Nucleus accumbens (tissue), 56 donors: Measurements from ENCODE around the gene PTPN2.
A peak's percentile ranks its signal among the peaks of the same experiment; 100 is the strongest.
"Not testable (repeated sequence)": the region's sequence is repeated elsewhere in the genome, so short reads cannot be mapped to it uniquely, and the experiment has no call there.

Source experiments
- DNase-seq, 56 donors: peaks; one replicate each; lab custom pipeline; 2025; lab: John Stamatoyannopoulos, UW

Gene PTPN2

GRCh38 chr18:12883684-12884405, at the start of gene PTPN2:
Gene PTPN2 (minus strand): TSS chr18:12884237. CDS start chr18:12884141, 96 bp downstream.
- peak; percentile 16 to 97 (median 88) for DNase-seq

- DNase-seq = no peak
These were observed 49.3 kb upstream of the PTPN2 start for GRCh38 chr18:12933327-12933726.

GRCh38 chr18:12930908-12931307, 46.9 kb upstream of the PTPN2 start:
- DNase-seq = no peak

- no peak for DNase-seq
These were observed 46.3 kb upstream of the PTPN2 start for GRCh38 chr18:12930376-12930775.

GRCh38 chr18:12929477-12930083, 45.5 kb upstream of the PTPN2 start:
- DNase-seq = no peak

- DNase-seq = no peak
These were observed 44.6 kb upstream of the PTPN2 start for GRCh38 chr18:12928641-12929040.

- no peak for DNase-seq
These were observed 44.2 kb upstream of the PTPN2 start for GRCh38 chr18:12928206-12928605.

GRCh38 chr18:12924616-12925015, 40.6 kb upstream of the PTPN2 start:
- no peak for DNase-seq

GRCh38 chr18:12922266-12922665, 38.2 kb upstream of the PTPN2 start:
- no peak for DNase-seq

- DNase-seq = no peak
These were observed 37.1 kb upstream of the PTPN2 start for GRCh38 chr18:12921178-12921577.

GRCh38 chr18:12911929-12912703, 28.1 kb upstream of the PTPN2 start:
- no peak for DNase-seq

GRCh38 chr18:12911025-12911928, 27.2 kb upstream of the PTPN2 start:
- peak in 5 of 56 donors; percentile 5 to 32 (median 7) for DNase-seq

GRCh38 chr18:12908706-12909105, 24.7 kb upstream of the PTPN2 start:
- no peak for DNase-seq

GRCh38 chr18:12907258-12907925, 23.4 kb upstream of the PTPN2 start:
- DNase-seq = no peak

GRCh38 chr18:12906773-12907172, 22.7 kb upstream of the PTPN2 start:
- no peak for DNase-seq

GRCh38 chr18:12906119-12906518, 22.1 kb upstream of the PTPN2 start:
- DNase-seq = no peak

GRCh38 chr18:12904012-12904516, 20.0 kb upstream of the PTPN2 start:
- no peak for DNase-seq

- not testable (repeated sequence) for DNase-seq
These were observed 17.2 kb upstream of the PTPN2 start for GRCh38 chr18:12901208-12901607.

GRCh38 chr18:12896784-12897333, 12.8 kb upstream of the PTPN2 start:
- DNase-seq = not testable (repeated sequence)
